Spleen (tissue), 11 donors: ENCODE results near the gene PBOV1. TPM values are rescaled to one million over a fixed set of nuclear protein-coding genes. Genes with fewer than 3 reads are reported as not detected.

Experiments used
- DNase-seq: peaks from one replicate; pipeline ENCODE4 v3.0.0-alpha.2; 2020
- H3K27ac ChIP-seq, 8 donors: fragments of 200-600 bp; sonication (generic) in 7 of 8; 1 replicate in 4 of 8; 2 replicates in 4 of 8; pipeline versions ENCODE4 v1.5.0 to v1.8.0; 2016 to 2021; ENCODE audit warnings: inconsistent platforms in 4 of 8, mild to moderate bottlenecking in 4 of 8, moderate library complexity in 1 of 8
- H3K27me3 ChIP-seq, 7 donors: fragments of 200-600 bp; sonication (generic) in 6 of 7; replicated peaks in 1 of 7; 1 replicate in 4 of 7; 2 replicates in 3 of 7; pipeline versions ENCODE4 v1.5.0 to v1.8.0; 2016 to 2021; ENCODE audit warnings: inconsistent platforms in 3 of 7, mild to moderate bottlenecking in 1 of 7
- H3K36me3 ChIP-seq, 6 donors: fragments of 200-600 bp; sonication (generic) in 5 of 6; 1 replicate in 4 of 6; 2 replicates in 2 of 6; pipeline versions ENCODE4 v1.5.0 to v1.8.0; 2016 to 2021; ENCODE audit warnings: inconsistent platforms in 2 of 6
- H3K4me1 ChIP-seq, 6 donors: fragments of 200-600 bp; sonication (generic) in 5 of 6; 1 replicate in 3 of 6; 2 replicates in 3 of 6; pipeline versions ENCODE4 v1.5.0 to v1.8.0; 2016 to 2021; ENCODE audit warnings: inconsistent platforms in 3 of 6
- H3K4me3 ChIP-seq, 8 donors: fragments of 200-600 bp; sonication (generic) in 7 of 8; 1 replicate in 4 of 8; 2 replicates in 4 of 8; pipeline versions ENCODE4 v1.5.0 to v1.8.0; 2016 to 2021; ENCODE audit warnings: inconsistent platforms in 4 of 8, mild to moderate bottlenecking in 4 of 8, moderate library complexity in 2 of 8
- H3K9me3 ChIP-seq, 8 donors: fragments of 200-600 bp; sonication (generic) in 7 of 8; 1 replicate in 4 of 8; 2 replicates in 4 of 8; pipeline versions ENCODE4 v1.5.0 to v1.8.0; 2016 to 2021; ENCODE audit warnings: inconsistent platforms in 4 of 8
- POLR2A ChIP-seq, 3 donors: fragments of 450-650 bp; IDR thresholded peaks; one replicate each; pipeline ENCODE4 v1.5.1; 2017; ENCODE audit warnings: antibody characterized with exemption in 3 of 3, mild to moderate bottlenecking in 1 of 3
- POLR2AphosphoS5 ChIP-seq, 3 donors: sonication (generic); formaldehyde crosslinking; IDR thresholded peaks; one replicate each; pipeline ENCODE4 v1.5.1; 2017; ENCODE audit warnings: antibody characterized with exemption in 3 of 3
- WGBS, 5 donors: extraction: QIAGEN DNeasy Blood & Tissue Kit in 3 of 5; methylation state at CpG; one replicate each; pipeline versions ENCODE4 v1.1.5 to v1.1.7; 2013 to 2018; 5-methylcytosine and 5-hydroxymethylcytosine counted together
- intact Hi-C: fragments of 100-400 bp; cut with DNase I; formaldehyde crosslinking; loops from one replicate; pipeline ENCODE4 v1.15.0; 2023; ENCODE audit warnings: low total_unique reads
- polyA plus RNA-seq, 3 donors: library from polyadenylated mRNA; stranded (reverse); fragments of 200-250 nt; gene quantifications; one replicate each; pipeline ENCODE4 v1.2.1, GENCODE V29; 2013
- total RNA-seq, 7 donors: library from RNA; depleted of rRNA in 3 of 7; stranded (reverse); fragments of >200 nt in 3 of 7; fragmentation: NEBNext Ultra II Directional in 4 of 7; extraction: Animal tissue kit (Norgen Biotek cat#: 25700) in 4 of 7; gene quantifications; one replicate each; pipeline versions ENCODE4 v1.1.0 to v1.2.1, GENCODE V29; 2016 to 2021
- TF ChIP-seq, protein P1 (sequence below), 11 experiments: fragments of 200-600 bp in 7 of 11; fragments of 450-650 bp in 4 of 11; sonication (generic) in 4 of 11; IDR thresholded peaks in 8 of 11; conservative IDR thresholded peaks in 3 of 11; 1 replicate in 7 of 11; 2 replicates in 4 of 11; pipeline versions ENCODE4 v1.4.0 to v1.8.0; 2016 to 2021; ENCODE audit warnings: antibody characterized with exemption in 11 of 11, inconsistent platforms in 4 of 11, mild to moderate bottlenecking in 1 of 11
- donor health status: healthy with polysubstance abuse.
- donor health status: DM: no; HTN: no; CAD: no; lungs with moderate emphysema.
- donor health status: DM: no; HTN: no; CAD: no.
- donor health status: Bipolar disorder and iron deficiency.
- donor health status: healthy.
- donor health status: DM: no; HTN: no; CAD: no.
- donor health status: DM: yes; HTN: yes; CAD: no.

The PBOV1 gene
- total and polyA plus RNA-seq, 10 donors, result not detected

DNA sequence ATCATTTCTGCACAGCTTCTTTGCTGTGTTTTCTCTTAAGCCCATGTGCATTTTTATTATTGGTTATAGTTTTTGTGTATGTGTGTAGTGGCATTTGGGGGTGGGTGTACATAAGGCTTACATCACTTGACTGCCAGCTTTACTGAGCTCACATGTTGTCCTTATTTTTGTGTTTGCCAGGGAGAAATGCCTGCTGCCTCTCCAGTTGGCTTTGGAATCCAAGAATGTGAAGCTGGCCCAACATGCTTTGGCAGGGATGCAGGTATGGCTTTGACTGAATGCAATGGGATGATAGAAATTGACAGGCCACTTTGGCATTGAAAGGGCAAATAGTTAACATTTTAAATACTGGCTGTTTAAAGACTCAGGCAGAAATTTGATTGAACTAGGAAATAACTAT is 11.4 kb downstream of the PBOV1 start:
- TF ChIP-seq, protein P1, sequence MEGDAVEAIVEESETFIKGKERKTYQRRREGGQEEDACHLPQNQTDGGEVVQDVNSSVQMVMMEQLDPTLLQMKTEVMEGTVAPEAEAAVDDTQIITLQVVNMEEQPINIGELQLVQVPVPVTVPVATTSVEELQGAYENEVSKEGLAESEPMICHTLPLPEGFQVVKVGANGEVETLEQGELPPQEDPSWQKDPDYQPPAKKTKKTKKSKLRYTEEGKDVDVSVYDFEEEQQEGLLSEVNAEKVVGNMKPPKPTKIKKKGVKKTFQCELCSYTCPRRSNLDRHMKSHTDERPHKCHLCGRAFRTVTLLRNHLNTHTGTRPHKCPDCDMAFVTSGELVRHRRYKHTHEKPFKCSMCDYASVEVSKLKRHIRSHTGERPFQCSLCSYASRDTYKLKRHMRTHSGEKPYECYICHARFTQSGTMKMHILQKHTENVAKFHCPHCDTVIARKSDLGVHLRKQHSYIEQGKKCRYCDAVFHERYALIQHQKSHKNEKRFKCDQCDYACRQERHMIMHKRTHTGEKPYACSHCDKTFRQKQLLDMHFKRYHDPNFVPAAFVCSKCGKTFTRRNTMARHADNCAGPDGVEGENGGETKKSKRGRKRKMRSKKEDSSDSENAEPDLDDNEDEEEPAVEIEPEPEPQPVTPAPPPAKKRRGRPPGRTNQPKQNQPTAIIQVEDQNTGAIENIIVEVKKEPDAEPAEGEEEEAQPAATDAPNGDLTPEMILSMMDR (IDR thresholded peaks at IDR 0.05 in 8 of 11, conservative IDR thresholded peaks at IDR 0.05 in 3 of 11), result no peak
- no peak for TF ChIP-seq POLR2A (IDR thresholded peaks at IDR 0.05)
- no peak for TF ChIP-seq POLR2AphosphoS5 (IDR thresholded peaks at IDR 0.05)
- DNase-seq, result no peak
- peaks cover 0 to 17% (median 0%) of the 10 kb centered on the region in 7 donors for H3K27me3 ChIP-seq
- no peaks in the 10 kb centered on the region for H3K36me3 ChIP-seq
- no peaks in the 10 kb centered on the region for H3K4me1 ChIP-seq
- intact Hi-C loops, result no loop called here
- H3K27ac ChIP-seq, result no peak overlapping the region
- no peaks in the 10 kb centered on the region for H3K9me3 ChIP-seq
- no peak overlapping the region for H3K4me3 ChIP-seq

GRCh38 chr6:138205437-138206094 is 12.7 kb downstream of the PBOV1 start:
- intact Hi-C loops, result no loop called here
- Histone ChIP-seq H3K27me3 (peaks cover 0 to 17% (median 0%) of the 10 kb centered on the region in 7 donors), H3K27ac (no peak overlapping the region), H3K9me3 (no peaks in the 10 kb centered on the region), H3K4me3 (no peak overlapping the region), H3K36me3 (no peaks in the 10 kb centered on the region), H3K4me1 (no peaks in the 10 kb centered on the region)
- DNase-seq, result no peak
- WGBS, 5 donors, result 80 to 97% (median 91%) methylated on average over 5 of the region's 5 CpGs
- TF ChIP-seq, protein P1 (IDR thresholded peaks at IDR 0.05 in 8 of 11, conservative IDR thresholded peaks at IDR 0.05 in 3 of 11), result no peak
- no peak for TF ChIP-seq POLR2A (IDR thresholded peaks at IDR 0.05)
- TF ChIP-seq POLR2AphosphoS5 (IDR thresholded peaks at IDR 0.05), result no peak

DNA sequence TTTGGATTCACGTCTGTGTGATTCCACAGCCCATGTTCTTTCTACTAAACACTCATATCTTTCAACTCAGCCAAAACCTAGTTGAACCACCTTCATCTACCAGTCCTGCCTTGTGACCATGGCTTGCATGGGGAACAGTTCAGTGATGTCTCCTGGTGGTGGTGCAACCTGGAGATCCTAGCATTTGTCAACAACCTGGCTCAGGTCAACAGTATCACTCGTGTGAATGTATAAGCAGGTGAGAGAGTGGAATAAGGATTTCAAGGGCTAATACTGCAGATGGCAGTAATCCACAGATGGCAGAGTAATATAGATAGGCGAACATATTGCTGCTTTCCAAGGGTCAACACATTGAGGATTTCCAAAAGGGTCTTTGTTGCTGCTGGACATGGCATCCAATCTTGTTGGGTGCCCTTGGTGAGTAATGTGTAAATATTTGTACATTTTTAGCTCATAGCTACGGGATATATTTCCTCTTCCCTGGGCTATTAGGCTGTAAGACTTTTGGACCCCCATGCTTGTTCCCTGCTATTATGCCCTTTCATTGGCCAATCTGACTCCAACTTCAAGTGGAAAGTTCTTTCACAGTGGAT is 13.4 kb downstream of the PBOV1 start:
- TF ChIP-seq, protein P1 (IDR thresholded peaks at IDR 0.05 in 8 of 11, conservative IDR thresholded peaks at IDR 0.05 in 3 of 11), result no peak
- no peak for TF ChIP-seq POLR2AphosphoS5 (IDR thresholded peaks at IDR 0.05)
- no peak overlapping the region for H3K4me3 ChIP-seq
- no peak for DNase-seq
- no peaks in the 10 kb centered on the region for H3K9me3 ChIP-seq
- H3K4me1 ChIP-seq, result no peaks in the 10 kb centered on the region
- WGBS, 5 donors, result 83 to 95% (median 87%) methylated on average over 4 of the region's 4 CpGs
- no peaks in the 10 kb centered on the region for H3K36me3 ChIP-seq
- peaks cover 0 to 17% (median 0%) of the 10 kb centered on the region in 7 donors for H3K27me3 ChIP-seq
- intact Hi-C loops, result no loop called here
- no peak overlapping the region for H3K27ac ChIP-seq

DNA sequence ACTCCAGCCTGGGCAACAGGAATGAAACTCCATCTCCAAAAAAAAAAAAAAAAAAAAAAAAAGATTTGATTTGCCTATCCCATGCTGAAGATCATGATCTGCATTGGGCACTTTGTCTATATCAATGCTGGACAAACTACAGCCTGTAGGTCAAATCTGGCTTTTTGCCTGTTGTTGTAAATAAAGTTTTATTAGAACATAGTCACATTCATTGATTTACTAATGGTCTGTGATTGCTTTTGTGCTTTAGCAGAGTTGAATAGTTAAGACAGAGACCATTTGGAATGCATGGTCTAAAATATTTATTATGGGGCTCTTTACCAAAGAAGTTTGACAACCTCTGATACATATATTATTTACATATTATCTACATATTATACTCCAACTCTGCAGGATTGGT is 14.0 kb downstream of the PBOV1 start:
- no peak overlapping the region for H3K27ac ChIP-seq
- TF ChIP-seq POLR2A (IDR thresholded peaks at IDR 0.05) (no peak), POLR2AphosphoS5 (IDR thresholded peaks at IDR 0.05) (no peak)
- TF ChIP-seq, protein P1 (IDR thresholded peaks at IDR 0.05 in 8 of 11, conservative IDR thresholded peaks at IDR 0.05 in 3 of 11), result no peak
- H3K27me3 ChIP-seq, result peaks cover 0 to 17% (median 0%) of the 10 kb centered on the region in 7 donors
- intact Hi-C loops, result no loop called here
- H3K36me3 ChIP-seq, result no peaks in the 10 kb centered on the region
- no peak overlapping the region for H3K4me3 ChIP-seq
- no peaks in the 10 kb centered on the region for H3K9me3 ChIP-seq
- H3K4me1 ChIP-seq, result no peaks in the 10 kb centered on the region
- DNase-seq, result no peak
